ENCODE measurements around the gene PAM16.
"Not testable (repeated sequence)": the region's sequence is repeated elsewhere in the genome, so short reads cannot be mapped to it uniquely, and the experiment has no call there.

The PAM16 gene

GRCh38 chr16:4351880-4352279 lies 759 bp upstream of the PAM16 start:
- peaks cover 12% of the 10 kb centered on the region for H3K4me1 ChIP-seq (ENCODE audit: control insufficient read depth, insufficient read depth, low read length, poor library complexity, severe bottlenecking)
- no peaks in the 10 kb centered on the region for H3K27me3 ChIP-seq (replicated peaks; ENCODE audit: control insufficient read depth, insufficient read depth, low read length, poor library complexity, severe bottlenecking)
- no peak for DNase-seq
- no peaks in the 10 kb centered on the region for H3K9me3 ChIP-seq (ENCODE audit: control insufficient read depth, low read length)
- H3K36me3 ChIP-seq (ENCODE audit: control insufficient read depth, insufficient read depth, low read length) = peaks cover 21% of the 10 kb centered on the region
- H3K4me3 ChIP-seq (ENCODE audit: insufficient read depth, low read depth, low read length, poor library complexity, severe bottlenecking) = no peak overlapping the region
- no peak overlapping the region for H3K27ac ChIP-seq (ENCODE audit: insufficient read depth, low read length, poor library complexity, severe bottlenecking)

- Histone ChIP-seq H3K4me3 (ENCODE audit: insufficient read depth, low read depth, low read length, poor library complexity, severe bottlenecking) (peak overlapping the region; percentile 81), H3K4me1 (ENCODE audit: control insufficient read depth, insufficient read depth, low read length, poor library complexity, severe bottlenecking) (peaks cover 12% of the 10 kb centered on the region), H3K27me3 (replicated peaks; ENCODE audit: control insufficient read depth, insufficient read depth, low read length, poor library complexity, severe bottlenecking) (no peaks in the 10 kb centered on the region), H3K9me3 (ENCODE audit: control insufficient read depth, low read length) (no peaks in the 10 kb centered on the region), H3K27ac (ENCODE audit: insufficient read depth, low read length, poor library complexity, severe bottlenecking) (peak overlapping the region; percentile 63), H3K36me3 (ENCODE audit: control insufficient read depth, insufficient read depth, low read length) (peaks cover 20% of the 10 kb centered on the region)
- DNase-seq = no peak
Measured at GRCh38 chr16:4350365-4350786, 745 bp downstream of the PAM16 start.

GRCh38 chr16:4349332-4349731 lies 1.8 kb downstream of the PAM16 start:
- DNase-seq = no peak
- Histone ChIP-seq H3K27me3 (replicated peaks; ENCODE audit: control insufficient read depth, insufficient read depth, low read length, poor library complexity, severe bottlenecking) (no peaks in the 10 kb centered on the region), H3K4me1 (ENCODE audit: control insufficient read depth, insufficient read depth, low read length, poor library complexity, severe bottlenecking) (peaks cover 12% of the 10 kb centered on the region), H3K9me3 (ENCODE audit: control insufficient read depth, low read length) (no peaks in the 10 kb centered on the region), H3K4me3 (ENCODE audit: insufficient read depth, low read depth, low read length, poor library complexity, severe bottlenecking) (no peak overlapping the region), H3K27ac (ENCODE audit: insufficient read depth, low read length, poor library complexity, severe bottlenecking) (no peak overlapping the region), H3K36me3 (ENCODE audit: control insufficient read depth, insufficient read depth, low read length) (peaks cover 10% of the 10 kb centered on the region)

GRCh38 chr16:4347765-4348509 lies 3.2 kb downstream of the PAM16 start:
- DNase-seq = no peak
- Histone ChIP-seq H3K27me3 (replicated peaks; ENCODE audit: control insufficient read depth, insufficient read depth, low read length, poor library complexity, severe bottlenecking) (no peaks in the 10 kb centered on the region), H3K27ac (ENCODE audit: insufficient read depth, low read length, poor library complexity, severe bottlenecking) (no peak overlapping the region), H3K4me1 (ENCODE audit: control insufficient read depth, insufficient read depth, low read length, poor library complexity, severe bottlenecking) (peaks cover 12% of the 10 kb centered on the region), H3K36me3 (ENCODE audit: control insufficient read depth, insufficient read depth, low read length) (peaks cover 5% of the 10 kb centered on the region), H3K4me3 (ENCODE audit: insufficient read depth, low read depth, low read length, poor library complexity, severe bottlenecking) (no peak overlapping the region), H3K9me3 (ENCODE audit: control insufficient read depth, low read length) (no peaks in the 10 kb centered on the region)

- H3K27me3 ChIP-seq (replicated peaks; ENCODE audit: control insufficient read depth, insufficient read depth, low read length, poor library complexity, severe bottlenecking) = no peaks in the 10 kb centered on the region
- DNase-seq = no peak
- no peak overlapping the region for H3K4me3 ChIP-seq (ENCODE audit: insufficient read depth, low read depth, low read length, poor library complexity, severe bottlenecking)
- no peak overlapping the region for H3K27ac ChIP-seq (ENCODE audit: insufficient read depth, low read length, poor library complexity, severe bottlenecking)
- peaks cover 5% of the 10 kb centered on the region for H3K36me3 ChIP-seq (ENCODE audit: control insufficient read depth, insufficient read depth, low read length)
- H3K9me3 ChIP-seq (ENCODE audit: control insufficient read depth, low read length) = no peaks in the 10 kb centered on the region
- H3K4me1 ChIP-seq (ENCODE audit: control insufficient read depth, insufficient read depth, low read length, poor library complexity, severe bottlenecking) = peaks cover 12% of the 10 kb centered on the region
Measured at GRCh38 chr16:4347010-4347409, 4.1 kb downstream of the PAM16 start.

GRCh38 chr16:4345836-4346781 lies 5.0 kb downstream of the PAM16 start:
- Histone ChIP-seq H3K36me3 (ENCODE audit: control insufficient read depth, insufficient read depth, low read length) (peaks cover 5% of the 10 kb centered on the region), H3K27ac (ENCODE audit: insufficient read depth, low read length, poor library complexity, severe bottlenecking) (no peak overlapping the region), H3K4me3 (ENCODE audit: insufficient read depth, low read depth, low read length, poor library complexity, severe bottlenecking) (no peak overlapping the region), H3K4me1 (ENCODE audit: control insufficient read depth, insufficient read depth, low read length, poor library complexity, severe bottlenecking) (peaks cover 9% of the 10 kb centered on the region), H3K27me3 (replicated peaks; ENCODE audit: control insufficient read depth, insufficient read depth, low read length, poor library complexity, severe bottlenecking) (no peaks in the 10 kb centered on the region), H3K9me3 (ENCODE audit: control insufficient read depth, low read length) (no peaks in the 10 kb centered on the region)
- DNase-seq = no peak

- no peak overlapping the region for H3K4me3 ChIP-seq (ENCODE audit: insufficient read depth, low read depth, low read length, poor library complexity, severe bottlenecking)
- no peaks in the 10 kb centered on the region for H3K27me3 ChIP-seq (replicated peaks; ENCODE audit: control insufficient read depth, insufficient read depth, low read length, poor library complexity, severe bottlenecking)
- H3K9me3 ChIP-seq (ENCODE audit: control insufficient read depth, low read length) = no peaks in the 10 kb centered on the region
- peaks cover 10% of the 10 kb centered on the region for H3K36me3 ChIP-seq (ENCODE audit: control insufficient read depth, insufficient read depth, low read length)
- no peak for DNase-seq
- peaks cover 4% of the 10 kb centered on the region for H3K4me1 ChIP-seq (ENCODE audit: control insufficient read depth, insufficient read depth, low read length, poor library complexity, severe bottlenecking)
- no peak overlapping the region for H3K27ac ChIP-seq (ENCODE audit: insufficient read depth, low read length, poor library complexity, severe bottlenecking)
Measured at GRCh38 chr16:4344983-4345835, 5.9 kb downstream of the PAM16 start.

GRCh38 chr16:4344300-4344982 lies 6.7 kb downstream of the PAM16 start:
- not testable (repeated sequence) for H3K4me1 ChIP-seq (ENCODE audit: control insufficient read depth, insufficient read depth, low read length, poor library complexity, severe bottlenecking); H3K4me3 ChIP-seq (ENCODE audit: insufficient read depth, low read depth, low read length, poor library complexity, severe bottlenecking); H3K9me3 ChIP-seq (ENCODE audit: control insufficient read depth, low read length); H3K27me3 ChIP-seq (replicated peaks; ENCODE audit: control insufficient read depth, insufficient read depth, low read length, poor library complexity, severe bottlenecking); H3K27ac ChIP-seq (ENCODE audit: insufficient read depth, low read length, poor library complexity, severe bottlenecking); DNase-seq
- H3K36me3 ChIP-seq (ENCODE audit: control insufficient read depth, insufficient read depth, low read length) = peaks cover 17% of the 10 kb centered on the region

All from effector memory CD4-positive, alpha-beta T cell (primary cell).